Measurements from ENCODE around the gene DCHS2. TPM values are rescaled to one million over a fixed set of nuclear protein-coding genes. Genes with fewer than 3 reads are reported as not detected.

The DCHS2 gene
- total RNA-seq, 1 donor from 2014 or later: 0.08 TPM

DNA sequence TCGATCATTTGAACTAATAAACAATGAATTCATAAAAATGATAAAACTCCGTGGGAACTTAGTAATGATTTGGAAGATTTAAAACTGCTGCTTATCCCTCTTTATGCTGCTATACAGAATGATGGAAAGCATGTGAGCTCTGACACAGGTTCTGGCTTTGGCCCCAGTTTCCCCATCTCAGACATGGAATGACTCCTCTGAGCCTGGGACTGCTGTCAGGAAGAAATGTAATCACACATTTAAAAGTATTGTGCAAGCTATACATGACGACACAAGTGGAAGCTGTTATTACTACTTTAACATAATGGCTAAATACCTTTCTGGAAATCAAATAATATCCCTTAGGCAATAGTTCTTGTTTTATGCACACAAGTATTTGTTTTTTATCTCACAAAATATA, 161.7 kb downstream of the DCHS2 start:
- no peak for ATAC-seq
- DNase-seq (ENCODE audit: low spot score): no peak

DNA sequence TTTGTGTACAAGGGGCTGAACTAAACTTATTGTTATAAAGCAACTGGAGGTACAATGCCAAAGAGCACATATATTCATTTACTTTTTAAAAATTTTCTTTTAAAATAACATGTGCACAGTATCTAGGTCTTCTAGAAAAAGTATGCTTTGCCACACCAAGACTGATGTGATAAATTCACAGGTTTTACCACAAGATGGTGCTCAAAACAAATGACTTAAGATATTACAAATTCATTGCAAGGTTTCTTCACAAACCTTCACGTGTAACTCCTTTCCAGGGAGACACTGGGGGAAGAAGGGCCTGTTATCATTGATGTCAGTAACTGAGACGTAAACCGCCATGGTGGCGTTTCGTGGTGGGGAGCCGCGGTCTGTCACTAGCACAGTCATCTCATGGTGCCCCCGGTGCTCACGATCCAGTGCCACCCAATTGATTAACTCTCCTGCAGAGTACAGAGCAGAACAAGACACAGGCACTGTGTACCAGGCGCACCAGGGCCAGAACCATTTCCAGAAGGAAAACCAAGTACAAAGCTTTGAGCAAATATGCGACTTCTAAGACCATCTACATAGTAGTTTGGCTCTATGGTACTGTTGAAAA, 162.2 kb downstream of the DCHS2 start:
- ATAC-seq (peak; percentile 55), DNase-seq (ENCODE audit: low spot score) (no peak)

DNA sequence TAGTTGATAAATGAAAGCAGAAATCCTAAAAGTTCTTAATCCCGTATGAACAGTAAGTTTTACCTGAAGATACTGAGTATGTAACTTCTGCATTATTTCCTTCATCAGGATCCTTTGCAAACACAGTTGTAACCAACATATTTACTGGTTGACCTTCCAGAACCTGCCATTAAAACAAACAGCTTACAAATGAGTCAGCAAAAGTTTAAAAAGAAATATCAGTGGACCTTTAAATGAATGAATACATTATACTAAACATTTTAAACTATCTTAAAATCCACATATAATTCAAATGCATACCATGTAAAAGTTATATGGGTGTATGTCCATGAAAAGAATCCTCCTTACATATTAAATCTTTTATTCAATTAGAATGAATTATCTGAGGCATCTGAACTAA, 163.6 kb downstream of the DCHS2 start:
- ATAC-seq (no peak), DNase-seq (ENCODE audit: low spot score) (no peak)

DNA sequence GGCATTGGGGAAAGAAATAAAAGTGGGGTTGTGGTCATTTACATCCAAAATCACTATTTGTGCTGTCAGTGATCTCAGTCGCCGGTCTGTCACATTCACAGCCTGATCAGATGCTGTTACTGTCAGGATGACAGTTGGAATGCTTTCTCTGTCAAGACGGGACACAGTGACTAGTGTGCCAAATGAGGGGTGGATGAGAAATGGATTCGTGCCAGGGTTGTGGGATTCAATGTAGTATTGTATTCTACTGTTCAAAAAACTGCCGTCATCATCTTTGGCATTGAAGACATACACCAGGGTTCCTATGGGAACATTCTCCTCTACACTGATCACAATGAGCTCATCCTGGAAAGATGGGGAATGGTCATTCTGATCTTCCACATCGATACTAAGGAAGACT, 171.1 kb downstream of the DCHS2 start:
- DNase-seq (ENCODE audit: low spot score) (no peak), ATAC-seq (no peak)

DNA sequence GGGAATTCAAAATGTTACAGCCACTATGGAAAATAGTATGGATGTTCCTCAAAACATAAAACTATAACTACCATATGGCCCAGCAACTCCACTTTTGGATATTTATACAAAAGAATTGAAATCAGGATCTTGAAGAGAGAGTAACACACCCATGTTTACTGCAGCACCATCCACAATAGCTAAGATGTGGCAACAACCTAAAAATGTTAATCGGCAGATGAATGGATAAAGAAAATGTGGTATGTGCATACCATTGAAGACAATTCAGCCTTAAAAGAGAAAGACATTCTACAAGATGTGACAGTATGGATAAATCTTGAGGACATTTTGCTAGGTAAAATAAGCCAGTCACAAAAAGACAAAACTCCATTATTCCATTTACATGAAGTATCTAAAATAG, 171.9 kb downstream of the DCHS2 start:
- ATAC-seq (no peak), DNase-seq (ENCODE audit: low spot score) (no peak)

DNA sequence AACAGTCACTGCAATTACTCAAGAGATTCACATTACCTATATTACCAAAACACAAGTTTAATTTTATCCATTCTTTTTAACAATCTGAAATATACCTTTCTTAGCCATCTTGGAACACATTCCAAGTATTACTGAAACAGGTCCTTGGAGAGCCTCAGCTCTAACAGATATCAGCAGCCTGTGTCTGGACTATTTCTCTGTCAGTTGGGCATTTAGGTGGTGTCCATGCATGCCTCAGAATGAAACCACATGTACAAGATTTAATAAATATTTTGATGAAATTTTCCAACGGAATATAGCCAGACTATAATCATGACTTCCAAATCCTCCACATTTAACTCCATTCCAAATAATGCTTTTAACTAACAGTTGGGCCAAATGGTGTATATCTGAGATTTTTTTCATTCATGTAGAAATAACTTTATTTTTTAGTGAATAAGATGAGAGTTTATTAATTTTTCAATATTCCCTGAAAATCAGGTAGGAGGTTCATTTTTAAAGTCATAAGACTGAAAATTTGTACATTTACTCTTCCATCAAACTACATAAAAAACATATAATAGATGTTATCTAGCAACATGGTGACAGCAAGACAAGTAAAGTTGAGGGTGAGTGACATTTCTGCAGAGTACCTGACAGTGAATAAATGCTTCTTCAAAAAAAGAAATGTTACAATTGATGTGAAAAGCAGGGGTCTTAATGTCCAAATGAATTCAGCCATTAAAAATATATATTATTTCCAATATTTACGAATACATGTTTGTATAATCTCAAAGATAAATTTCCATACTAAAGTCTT, 174.2 kb downstream of the DCHS2 start:
- no peak for ATAC-seq
- no peak for DNase-seq (ENCODE audit: low spot score)

DNA sequence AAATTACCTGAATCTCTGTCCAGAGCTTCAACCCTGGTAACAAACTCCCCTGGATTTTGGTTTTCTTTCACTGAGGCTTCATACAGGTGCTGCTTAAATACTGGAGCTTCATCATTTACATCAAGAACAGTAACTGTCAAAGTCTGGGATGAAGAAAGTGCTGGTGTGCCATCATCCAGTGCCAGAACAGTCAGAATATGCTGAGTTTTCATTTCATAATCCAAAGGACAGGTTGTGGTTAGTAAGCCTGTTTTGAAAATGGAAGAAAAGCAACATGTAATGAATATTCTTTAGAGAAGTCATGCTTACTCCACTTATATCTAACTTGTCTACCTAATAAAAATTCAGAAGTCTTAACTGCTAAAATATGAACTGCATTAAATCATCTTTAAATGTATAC, 175.9 kb downstream of the DCHS2 start:
- ATAC-seq (no peak), DNase-seq (ENCODE audit: low spot score) (no peak)

DNA sequence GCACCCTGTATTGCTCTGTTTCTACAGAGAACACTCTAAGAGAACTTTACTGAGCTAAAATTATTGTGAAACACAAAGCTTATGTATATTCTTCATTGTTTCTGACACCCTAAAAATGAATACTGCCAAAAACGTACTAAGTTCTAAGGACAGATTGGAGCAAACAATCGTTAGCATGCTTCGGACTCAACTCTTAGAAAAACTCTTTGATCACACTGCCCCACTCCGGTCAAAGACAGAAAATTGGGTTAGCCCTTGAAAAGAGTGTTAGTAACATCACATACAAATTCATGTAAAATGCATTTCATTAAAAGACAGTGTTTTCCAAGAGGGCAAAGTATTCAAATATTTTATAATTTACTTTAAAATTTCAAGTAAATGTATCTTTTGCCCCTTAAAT, 177.4 kb downstream of the DCHS2 start:
- no peak for DNase-seq (ENCODE audit: low spot score)

DNA sequence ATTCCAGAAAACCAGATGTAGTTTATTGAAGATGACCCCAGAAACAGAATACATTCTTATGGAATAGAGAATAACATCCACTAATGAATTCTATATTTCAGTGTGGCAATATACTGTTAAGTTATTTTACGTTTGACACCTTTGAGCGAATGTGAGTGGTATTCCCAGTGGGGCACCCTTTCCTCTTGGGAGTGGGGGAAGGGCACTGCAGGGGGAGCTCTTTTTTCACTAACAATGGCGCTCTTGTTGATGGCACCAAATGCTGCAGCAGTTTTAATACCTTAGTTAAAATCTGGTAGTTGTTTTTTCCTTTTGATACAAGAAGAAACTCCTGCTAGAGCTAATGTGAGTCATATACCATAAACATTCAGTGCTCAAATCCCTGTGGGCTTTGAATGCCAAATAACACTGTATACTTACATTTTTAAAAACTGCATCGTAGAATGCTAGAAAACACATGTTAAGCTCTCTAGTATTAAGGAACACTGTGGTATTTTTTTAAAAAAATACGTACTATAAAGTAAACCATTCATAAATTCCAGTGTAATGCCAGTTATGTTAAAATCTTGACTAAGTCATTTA, 178.5 kb downstream of the DCHS2 start:
- DNase-seq (ENCODE audit: low spot score): no peak
- ATAC-seq: no peak

More for the DNA sequence above, 177.4 kb downstream of the DCHS2 start:
- ATAC-seq: peak; percentile 66

DNA sequence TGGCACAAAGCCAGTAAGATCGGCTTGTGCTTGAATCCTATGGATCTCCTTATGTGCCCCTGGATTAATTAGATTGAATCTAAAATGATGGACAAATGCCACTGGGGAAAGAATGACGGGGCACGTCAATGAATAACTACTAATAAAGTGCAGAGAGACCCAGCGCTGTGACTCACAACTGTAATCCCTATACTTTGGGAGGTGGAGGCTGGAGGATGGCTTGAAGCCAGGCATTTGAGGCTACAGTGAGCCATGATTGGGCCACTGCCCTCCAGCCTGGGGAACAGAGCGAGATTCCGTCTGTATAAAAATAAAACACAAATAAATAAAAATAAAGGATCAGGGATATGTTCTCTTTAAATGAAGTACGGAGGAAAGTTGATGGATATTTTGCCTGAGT, 179.4 kb downstream of the DCHS2 start:
- ATAC-seq (no peak), DNase-seq (ENCODE audit: low spot score) (no peak)

DNA sequence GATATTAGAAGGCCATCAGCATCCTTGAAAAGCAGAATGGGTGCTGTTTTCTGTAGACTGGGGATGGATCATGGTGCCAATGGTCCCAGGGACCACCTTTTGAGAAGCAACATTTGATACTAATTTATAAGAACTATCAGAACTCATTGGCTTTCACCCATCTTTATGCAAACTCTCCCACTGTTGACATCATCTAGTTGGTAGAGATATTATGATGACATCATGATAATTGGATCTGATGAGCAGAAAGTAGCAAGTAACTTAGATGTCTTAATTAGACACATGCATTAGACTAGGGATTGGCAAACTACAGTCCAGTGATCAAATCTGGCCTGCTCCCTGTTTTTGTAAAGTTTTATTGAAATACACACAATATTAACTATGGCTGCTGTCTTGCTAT, 181.0 kb downstream of the DCHS2 start:
- ATAC-seq: no peak
- no peak for DNase-seq (ENCODE audit: low spot score)

DNA sequence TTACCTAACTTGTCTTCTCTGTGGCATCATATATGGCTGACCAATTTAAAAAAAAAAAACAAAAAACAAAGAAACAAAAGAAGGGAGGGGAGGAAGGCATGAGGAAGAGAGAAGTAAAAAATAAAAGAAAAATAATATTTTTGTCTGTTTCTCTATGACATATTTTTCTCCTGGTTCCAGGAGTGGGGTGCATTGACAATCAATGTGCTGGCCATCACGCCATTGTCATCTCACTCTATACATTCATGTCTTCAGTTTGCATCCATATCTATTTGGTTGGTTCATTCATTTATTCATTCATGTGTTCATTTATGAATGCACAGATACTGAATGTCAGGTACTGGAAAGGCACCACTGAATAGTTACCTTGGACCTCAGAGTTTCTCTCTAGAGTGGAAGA, 183.4 kb downstream of the DCHS2 start:
- DNase-seq (ENCODE audit: low spot score): no peak
- ATAC-seq: no peak

DNA sequence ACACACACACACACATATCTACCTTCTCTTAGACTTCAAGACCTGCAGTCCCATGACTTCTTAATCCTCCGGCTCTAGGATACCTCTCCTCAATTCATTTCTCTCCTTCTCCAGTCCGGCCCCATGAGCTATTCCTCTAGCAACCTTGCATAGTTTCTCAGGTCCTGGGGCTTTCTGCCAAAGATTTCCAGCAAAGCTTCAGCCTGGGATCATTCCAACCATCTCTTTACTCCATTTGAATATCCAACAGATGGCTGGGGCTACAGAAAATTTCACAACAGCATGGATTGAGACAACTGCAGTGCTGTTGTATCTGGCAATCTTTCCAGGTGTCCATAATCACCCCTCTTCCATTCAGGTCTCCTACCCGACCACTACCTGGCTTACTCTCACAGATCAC, 184.1 kb downstream of the DCHS2 start:
- ATAC-seq: no peak
- no peak for DNase-seq (ENCODE audit: low spot score)

DNA sequence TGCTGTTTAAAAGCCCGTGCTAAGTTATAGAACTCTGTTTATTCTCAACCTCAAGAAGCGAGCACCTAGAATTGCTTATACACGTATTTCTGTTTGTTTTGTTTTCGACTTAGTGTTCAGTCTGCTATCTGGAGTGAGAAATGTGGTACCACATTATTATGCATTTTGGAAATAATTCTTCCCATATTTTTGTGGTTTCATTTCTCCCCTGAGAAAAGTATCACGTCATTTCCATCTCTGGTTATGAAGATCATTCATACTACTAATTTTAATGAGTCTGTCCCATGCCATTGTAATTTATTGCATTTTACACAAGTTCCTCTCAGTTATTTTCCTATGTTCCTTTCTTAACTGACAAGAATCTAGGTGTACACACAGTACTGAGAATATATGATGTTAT, 186.0 kb downstream of the DCHS2 start:
- no peak for ATAC-seq
- DNase-seq (ENCODE audit: low spot score): no peak

DNA sequence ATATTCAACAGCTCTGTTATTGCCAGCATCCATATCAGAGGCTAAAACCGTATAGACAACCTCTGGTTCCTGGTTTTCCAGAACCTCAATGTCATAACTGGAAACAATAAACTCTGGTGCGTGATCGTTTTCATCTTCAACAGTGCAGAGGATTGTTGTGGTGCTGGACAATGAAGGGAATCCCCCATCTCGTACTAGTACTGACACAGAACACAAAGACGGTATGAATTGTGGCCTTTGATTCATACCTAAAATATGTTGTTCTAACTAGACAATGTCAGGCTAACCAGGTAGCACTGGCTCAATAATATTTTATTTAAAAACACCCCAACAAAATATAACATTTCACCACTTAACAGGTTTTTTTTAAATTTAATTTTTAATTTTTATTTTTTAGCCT, 186.9 kb downstream of the DCHS2 start:
- DNase-seq (ENCODE audit: low spot score) (no peak), ATAC-seq (no peak)

DNA sequence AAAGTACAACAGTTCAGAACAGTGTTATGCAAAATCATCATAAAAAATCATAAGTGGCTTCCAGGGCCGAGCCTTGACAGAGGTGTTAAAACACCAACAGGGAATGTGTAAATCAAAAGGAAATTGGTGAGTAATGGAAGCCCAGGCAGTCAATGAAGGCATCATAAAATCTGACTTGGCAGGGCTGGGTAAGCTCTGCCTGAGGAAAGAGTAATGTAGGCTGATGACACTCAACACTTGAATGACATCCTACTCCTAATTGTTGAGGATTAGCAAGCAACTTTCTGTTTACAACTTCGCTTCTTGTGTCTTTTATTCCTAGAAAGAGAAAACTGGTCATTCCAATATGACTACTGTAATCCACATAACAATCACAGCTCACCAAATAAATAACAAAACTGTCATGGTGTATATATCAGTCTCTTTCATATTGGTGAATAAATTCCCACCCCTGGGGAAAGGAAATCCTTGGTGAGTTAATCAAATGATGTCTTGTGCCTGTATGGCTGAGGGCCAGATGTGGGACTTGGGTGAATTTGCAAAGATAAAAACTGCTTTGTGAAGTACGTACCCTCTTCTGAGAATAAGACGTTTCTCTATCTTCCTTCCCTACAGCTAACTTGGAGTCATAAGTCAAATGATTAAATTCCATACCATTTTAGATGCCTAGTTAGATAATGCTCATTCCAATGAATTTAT, 196.8 kb downstream of the DCHS2 start:
- no peak for ATAC-seq
- no peak for DNase-seq (ENCODE audit: low spot score)

DNA sequence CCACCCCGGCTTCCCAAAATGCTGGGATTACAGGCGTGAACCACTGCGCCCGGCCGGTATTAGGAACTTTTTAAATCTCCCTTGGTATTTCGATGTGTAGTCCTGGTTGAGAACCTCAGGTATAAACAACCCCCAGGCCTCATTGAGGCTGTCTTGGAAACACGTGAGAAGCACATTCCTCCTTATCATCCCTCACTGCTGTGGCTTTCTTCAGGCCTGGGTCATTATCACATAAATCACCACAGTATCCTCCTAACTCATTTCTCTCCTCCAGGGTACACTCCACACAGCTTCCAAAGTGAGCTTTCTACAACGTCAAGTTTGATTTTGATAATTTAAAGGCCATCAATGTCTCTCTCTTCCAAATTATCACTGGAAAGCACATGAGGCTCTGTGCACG, 198.2 kb downstream of the DCHS2 start:
- ATAC-seq (no peak), DNase-seq (ENCODE audit: low spot score) (no peak)

DNA sequence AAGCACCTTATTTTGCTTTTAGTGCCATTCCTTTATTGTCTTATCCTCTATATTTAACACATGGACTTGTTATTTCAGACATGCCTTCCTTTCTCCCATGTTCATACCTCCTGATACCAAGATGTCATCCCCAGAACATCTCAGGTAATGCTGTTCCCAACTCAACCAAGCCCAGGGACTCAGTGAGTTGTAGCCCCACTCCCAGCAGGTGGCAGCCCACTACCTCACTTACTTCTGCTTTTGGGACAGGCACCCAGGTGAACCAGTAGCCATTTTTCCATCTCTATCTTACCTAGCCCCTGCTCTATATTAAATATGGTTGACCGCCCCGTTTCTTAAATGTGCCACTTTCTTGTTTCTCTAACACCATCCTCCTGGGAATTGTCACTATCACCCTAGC, 199.0 kb downstream of the DCHS2 start:
- DNase-seq (ENCODE audit: low spot score) (no peak), ATAC-seq (no peak)

DNA sequence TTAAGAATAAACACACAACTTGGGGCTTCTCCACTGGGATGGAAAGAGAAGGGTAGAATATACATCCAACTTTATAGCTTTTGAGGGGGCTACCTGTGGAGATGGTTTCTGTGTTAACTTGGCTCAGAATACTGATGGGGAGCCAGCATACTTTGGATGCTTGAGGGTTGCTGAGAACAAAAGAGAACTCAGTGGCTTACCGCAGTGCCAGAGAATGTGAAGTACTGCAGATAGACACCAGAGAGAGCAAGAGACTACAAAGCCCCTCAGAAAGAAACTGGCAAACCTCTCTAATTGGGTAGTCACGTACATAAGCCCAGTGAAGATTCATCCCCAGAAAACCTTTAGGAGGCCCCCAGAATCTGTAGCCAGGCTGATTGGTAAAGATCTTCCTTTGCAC, 214.4 kb downstream of the DCHS2 start:
- DNase-seq (ENCODE audit: low spot score) (no peak), ATAC-seq (no peak)

DNA sequence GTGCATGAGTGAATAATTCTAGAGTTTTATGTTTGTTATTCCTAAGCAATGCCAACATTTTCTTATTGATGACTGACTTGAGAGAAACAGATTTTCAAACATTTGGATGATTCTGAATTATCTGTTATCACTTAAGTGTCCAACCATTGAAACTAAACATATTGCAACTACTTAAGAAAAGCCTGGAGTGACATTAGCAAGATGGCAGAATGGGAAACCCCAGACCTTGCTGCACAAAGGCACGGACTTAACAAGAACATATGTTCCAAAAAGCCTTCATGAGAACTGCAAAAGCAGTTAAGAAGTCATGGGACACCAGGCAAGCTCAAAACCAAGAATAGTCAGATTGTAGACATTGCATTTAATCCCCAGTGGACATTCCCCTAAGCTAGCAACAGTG, 215.1 kb downstream of the DCHS2 start:
- ATAC-seq (no peak), DNase-seq (ENCODE audit: low spot score) (no peak)

DNA sequence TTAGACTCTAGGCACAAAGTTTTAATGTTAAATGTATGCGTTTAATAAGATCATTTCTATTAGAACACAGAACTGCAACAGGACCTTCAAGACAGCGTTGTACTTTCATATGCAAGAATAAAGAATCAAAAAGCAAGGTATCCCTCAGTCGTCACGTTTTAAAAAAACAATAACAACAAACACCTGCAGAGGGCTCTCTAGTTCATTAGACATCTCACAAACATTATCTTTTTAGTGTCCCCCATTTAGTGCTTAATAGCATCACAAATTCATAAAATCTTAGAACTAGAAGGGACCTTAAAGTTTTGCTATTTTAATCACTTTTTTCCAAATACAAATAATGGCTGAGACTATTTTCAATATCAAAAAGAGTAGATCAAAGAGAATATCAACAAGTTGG, 236.6 kb downstream of the DCHS2 start:
- ATAC-seq: no peak

DNA sequence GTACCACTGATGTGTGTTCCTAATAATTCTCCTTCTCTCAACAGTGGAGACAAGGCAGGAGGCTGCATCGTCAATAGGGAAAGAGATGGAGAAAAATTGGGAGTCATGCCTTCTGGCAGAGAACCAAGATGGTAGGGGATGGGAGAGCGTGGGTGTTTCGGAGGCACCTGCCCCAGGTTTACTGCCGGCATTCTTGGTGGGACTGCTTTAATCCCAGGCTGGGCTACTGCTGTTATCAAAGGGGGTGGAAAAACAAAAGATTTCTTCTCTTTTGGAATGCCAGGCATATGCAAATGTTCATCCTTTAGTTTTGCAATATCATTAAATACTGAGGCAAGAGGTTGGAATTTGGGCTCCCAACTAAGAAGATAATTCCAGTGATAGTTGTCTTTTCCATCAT, 257.0 kb downstream of the DCHS2 start:
- no peak for ATAC-seq
- no peak for DNase-seq (ENCODE audit: low spot score)

More for the DNA sequence above, 236.6 kb downstream of the DCHS2 start:
- DNase-seq (ENCODE audit: low spot score): no peak
